Kidney (tissue), 14 donors: ENCODE results near the gene PDE4D. TPM values are rescaled to one million over a fixed set of nuclear protein-coding genes. Genes with fewer than 3 reads are reported as not detected.

ENCODE experiments used
- DNase-seq, 5 donors: peaks; one replicate each; pipeline ENCODE4 v3.0.0-alpha.2; 2013 to 2020
- FAIRE-seq: peaks from 2 replicates; lab custom pipeline; 2012; peaks lifted over from hg19 to GRCh38; lab: Jason Lieb, UNC
- H3K27ac ChIP-seq, 2 donors: one replicate each; pipeline ENCODE4 v1.7.0; 2013; ENCODE audit warnings: low read depth in 2 of 2, low read length in 2 of 2, inconsistent platforms in 1 of 2
- H3K27me3 ChIP-seq: one replicate; pipeline ENCODE4 v1.7.1; 2013; ENCODE audit warnings: low read length, inconsistent platforms; ENCODE audit not compliant: control insufficient read depth, insufficient read depth
- H3K36me3 ChIP-seq, 3 donors: one replicate each; pipeline versions ENCODE4 v1.7.0 to v1.7.1; 2013; ENCODE audit warnings: low read length in 3 of 3, control low read depth in 1 of 3, inconsistent platforms in 1 of 3; ENCODE audit not compliant: insufficient read depth in 3 of 3, control insufficient read depth in 2 of 3
- H3K4me1 ChIP-seq, 3 donors: one replicate each; pipeline versions ENCODE4 v1.7.0 to v1.7.1; 2013; ENCODE audit warnings: low read length in 3 of 3, inconsistent platforms in 1 of 3, low read depth in 1 of 3; ENCODE audit not compliant: control insufficient read depth in 2 of 3, insufficient read depth in 2 of 3
- H3K4me3 ChIP-seq, 3 donors: one replicate each; pipeline versions ENCODE4 v1.7.0 to v1.8.1; 2013; ENCODE audit warnings: low read length in 3 of 3, control low read depth in 1 of 3, inconsistent platforms in 1 of 3
- H3K9ac ChIP-seq, 3 donors: one replicate each; pipeline versions ENCODE4 v1.7.0 to v1.7.1; 2013; ENCODE audit warnings: low read length in 3 of 3, control low read depth in 1 of 3, inconsistent platforms in 1 of 3
- H3K9me3 ChIP-seq, 3 donors: one replicate each; pipeline versions ENCODE4 v1.7.0 to v1.7.1; 2013; ENCODE audit warnings: low read length in 3 of 3, control low read depth in 1 of 3, inconsistent platforms in 1 of 3; ENCODE audit not compliant: control insufficient read depth in 2 of 3, insufficient read depth in 1 of 3
- CTCF ChIP-seq: IDR thresholded peaks from 3 replicates; pipeline ENCODE4 v1.5.1; 2012; ENCODE audit warnings: mild to moderate bottlenecking, moderate library complexity, borderline replicate concordance; ENCODE audit not compliant: insufficient read depth; ENCODE audit errors: extremely low read depth
- intact Hi-C: fragments of 100-400 bp; cut with DNase I; formaldehyde crosslinking; loops from one replicate; pipeline ENCODE4 v1.11.1; 2022
- polyA plus RNA-seq: library from polyadenylated mRNA; stranded (reverse); fragments of 350-450 nt; fragmentation: Illumina TruSeq; extraction: RNeasy Lipid Tissue Mini Kit (QIAGEN cat#74804); gene quantifications from one replicate; pipeline ENCODE4 v1.2.3, GENCODE V29; 2014; ENCODE audit warnings: low read depth, low replicate concordance; ENCODE audit not compliant: insufficient read depth
- total RNA-seq: library from RNA; stranded (reverse); fragmentation: NEBNext Ultra II Directional; extraction: Animal tissue kit (Norgen Biotek cat#: 25700); gene quantifications from one replicate; pipeline ENCODE4 v1.2.1, GENCODE V29; 2021
- donor health status: control.
- donor health status: control.
- donor health status: control.
- donor health status: control.
- donor health status: control.
- donor health status: DM: yes; HTN: yes; CAD: no.
- donor health status: Normal renal cell carcinoma (clear cell type).

Gene PDE4D
- total and polyA plus RNA-seq, 2 donors from 2014 or later: 9.2 to 78.9 TPM

DNA sequence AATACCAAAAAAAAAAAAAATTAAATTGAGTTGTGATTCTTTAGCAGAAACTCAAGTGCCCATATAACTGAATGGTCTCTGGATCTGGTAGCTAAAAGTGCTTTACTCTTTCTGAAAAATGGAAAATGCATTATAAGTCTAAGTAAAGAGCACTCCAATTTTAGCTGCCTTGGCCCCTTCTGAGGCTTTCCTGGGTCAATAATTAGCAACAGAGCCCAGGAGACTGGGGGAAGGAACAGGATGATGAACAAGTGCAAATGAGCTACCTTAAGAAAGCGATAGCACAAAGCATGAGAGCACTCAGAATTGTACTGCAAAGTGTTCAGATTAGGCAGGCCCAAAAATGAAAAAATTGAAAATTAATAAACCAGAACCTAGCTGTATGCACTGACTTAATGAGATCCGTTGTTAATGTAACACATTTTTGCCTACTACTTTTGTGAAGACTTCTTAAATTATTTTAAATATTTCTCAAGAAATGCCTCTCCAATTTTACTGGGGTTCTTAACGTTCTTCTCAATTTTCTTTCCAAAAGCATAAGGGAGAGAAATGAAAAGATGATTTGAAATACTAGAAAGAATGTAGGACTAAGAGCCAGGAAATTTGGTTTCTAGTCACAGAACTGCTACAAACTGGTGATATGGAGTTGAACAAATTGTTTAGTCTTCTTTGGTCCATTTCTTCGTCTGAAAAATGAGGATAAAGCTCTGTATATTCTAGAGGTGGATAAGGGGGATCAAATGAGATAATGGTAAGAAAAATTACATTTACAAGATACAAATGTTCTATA, 566.1 kb downstream of the PDE4D start:
- no peak overlapping the region for H3K27ac ChIP-seq
- no peak for TF ChIP-seq CTCF
- H3K36me3 ChIP-seq: no peaks in the 10 kb centered on the region
- H3K27me3 ChIP-seq: no peaks in the 10 kb centered on the region
- intact Hi-C loops: no loop called here
- H3K4me1 ChIP-seq: peaks cover 0 to 20% (median 12%) of the 10 kb centered on the region in 3 donors
- FAIRE-seq (no peak), DNase-seq (no peak)
- no peaks in the 10 kb centered on the region for H3K9me3 ChIP-seq
- no peak overlapping the region for H3K9ac ChIP-seq
- no peak overlapping the region for H3K4me3 ChIP-seq

GRCh38 chr5:59326596-59326995, 566.9 kb downstream of the PDE4D start:
- FAIRE-seq: no peak
- intact Hi-C loops: no loop called here
- no peak for TF ChIP-seq CTCF
- no peak for DNase-seq
- Histone ChIP-seq H3K9me3 (no peaks in the 10 kb centered on the region), H3K9ac (no peak overlapping the region), H3K36me3 (no peaks in the 10 kb centered on the region), H3K27ac (no peak overlapping the region), H3K4me3 (no peak overlapping the region), H3K4me1 (peaks cover 0 to 28% (median 14%) of the 10 kb centered on the region in 3 donors), H3K27me3 (no peaks in the 10 kb centered on the region)

DNA sequence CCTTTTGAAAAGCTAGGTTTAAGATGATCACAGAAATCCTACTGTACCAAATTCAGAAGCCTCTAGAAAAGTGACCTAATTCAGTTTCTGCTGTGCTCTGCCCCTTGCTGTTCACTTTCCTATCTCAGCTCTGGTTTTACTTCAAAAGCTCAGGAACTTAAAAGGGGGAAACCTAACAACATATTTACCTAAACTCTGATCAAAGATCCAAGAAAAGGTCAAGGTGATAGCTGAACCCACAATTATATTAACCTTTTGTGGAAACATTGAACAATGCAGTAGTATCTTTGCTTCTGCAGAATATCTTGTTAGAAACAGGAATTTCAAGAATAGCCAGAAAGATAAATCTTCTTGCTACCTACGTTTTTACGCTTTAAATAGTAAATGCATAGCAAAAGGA, 568.5 kb downstream of the PDE4D start:
- Histone ChIP-seq H3K36me3 (no peaks in the 10 kb centered on the region), H3K9ac (no peak overlapping the region), H3K27me3 (no peaks in the 10 kb centered on the region), H3K4me3 (no peak overlapping the region), H3K27ac (no peak overlapping the region), H3K9me3 (no peaks in the 10 kb centered on the region), H3K4me1 (peaks cover 0 to 36% (median 14%) of the 10 kb centered on the region in 3 donors)
- FAIRE-seq: no peak
- no peak for DNase-seq
- TF ChIP-seq CTCF: no peak
- intact Hi-C loops: no loop called here
